Ovary (tissue), 9 donors: ENCODE results near the gene PDK1. TPM values are rescaled to one million over a fixed set of nuclear protein-coding genes. Genes with fewer than 3 reads are reported as not detected.

Source experiments
- DNase-seq, 5 donors: peaks; one replicate each; pipeline ENCODE4 v3.0.0-alpha.2; 2019 to 2020
- H3K27ac ChIP-seq, 2 donors: fragments of 200-600 bp; one replicate each; pipeline versions ENCODE4 v1.5.1 to v1.8.0; 2019 to 2022
- H3K27me3 ChIP-seq: fragments of 200-600 bp; one replicate; pipeline ENCODE4 v1.8.0; 2022
- H3K36me3 ChIP-seq: fragments of 200-600 bp; sonication (generic); one replicate; pipeline ENCODE4 v1.5.1; 2019
- H3K4me1 ChIP-seq: one replicate; pipeline ENCODE4 v1.8.1; 2013; ENCODE audit warnings: mild to moderate bottlenecking, moderate library complexity; ENCODE audit not compliant: insufficient read depth
- H3K4me3 ChIP-seq: fragments of 200-600 bp; sonication (generic); one replicate; pipeline ENCODE4 v1.5.1; 2017
- H3K9me3 ChIP-seq, 2 donors: fragments of 200-600 bp in 1 of 2; sonication (generic) in 1 of 2; one replicate each; pipeline versions ENCODE4 v1.5.1 to v1.8.1; 2013 to 2019; ENCODE audit warnings: mild to moderate bottlenecking in 1 of 2, moderate library complexity in 1 of 2
- CTCF ChIP-seq, 3 donors: fragments of 450-650 bp in 2 of 3; fragments of 200-600 bp in 1 of 3; IDR thresholded peaks; one replicate each; pipeline versions ENCODE4 v1.5.1 to v1.8.0; 2016 to 2022; ENCODE audit warnings: antibody characterized with exemption in 3 of 3, mild to moderate bottlenecking in 1 of 3
- EP300 ChIP-seq: sonication (generic); formaldehyde crosslinking; IDR thresholded peaks from one replicate; pipeline ENCODE4 v1.6.1; 2017; ENCODE audit warnings: antibody characterized with exemption
- POLR2A ChIP-seq: fragments of 450-650 bp; IDR thresholded peaks from one replicate; pipeline ENCODE4 v1.6.1; 2017; ENCODE audit warnings: antibody characterized with exemption, mild to moderate bottlenecking, moderate library complexity
- WGBS, 3 donors: extraction: QIAGEN DNeasy Blood & Tissue Kit in 1 of 3; methylation state at CpG; one replicate each; pipeline versions ENCODE4 v1.1.5 to v1.1.7; 2013 to 2017; 5-methylcytosine and 5-hydroxymethylcytosine counted together
- intact Hi-C, 4 donors: fragments of 100-400 bp; cut with DNase I; formaldehyde crosslinking; loops; one replicate each; pipeline versions ENCODE4 v1.11.0 to v1.15.1; 2022 to 2023
- polyA plus RNA-seq, 2 donors: library from polyadenylated mRNA; stranded (reverse); fragments of 200-250 nt in 1 of 2; fragments of 350-450 nt in 1 of 2; fragmentation: Illumina TruSeq in 1 of 2; extraction: RNeasy Lipid Tissue Mini Kit (QIAGEN cat#74804) in 1 of 2; gene quantifications; one replicate each; pipeline ENCODE4 v1.2.3, GENCODE V29; 2013 to 2014
- total RNA-seq, 7 donors: library from RNA; depleted of rRNA in 2 of 7; stranded (reverse); fragments of >200 nt in 2 of 7; fragmentation: NEBNext Ultra II Directional in 3 of 7; extraction: Animal tissue kit (Norgen Biotek cat#: 25700) in 3 of 7; gene quantifications; one replicate each; pipeline versions ENCODE4 v1.1.0 to v1.2.4, GENCODE V29; 2016 to 2023
- donor health status: DM: no; HTN: no; CAD: no; lungs with moderate emphysema.
- donor health status: DM: no; HTN: no; CAD: no.
- donor health status: Bipolar disorder and iron deficiency.
- donor health status: DM: yes; HTN: yes; CAD: no.
- donor health status: DM: no; HTN: no; CAD: no.
- donor health status: DM: yes; HTN: yes; CAD: no.

The PDK1 gene
- total and polyA plus RNA-seq, 9 donors: 5.1 to 53.0 (median 20.9) TPM

DNA sequence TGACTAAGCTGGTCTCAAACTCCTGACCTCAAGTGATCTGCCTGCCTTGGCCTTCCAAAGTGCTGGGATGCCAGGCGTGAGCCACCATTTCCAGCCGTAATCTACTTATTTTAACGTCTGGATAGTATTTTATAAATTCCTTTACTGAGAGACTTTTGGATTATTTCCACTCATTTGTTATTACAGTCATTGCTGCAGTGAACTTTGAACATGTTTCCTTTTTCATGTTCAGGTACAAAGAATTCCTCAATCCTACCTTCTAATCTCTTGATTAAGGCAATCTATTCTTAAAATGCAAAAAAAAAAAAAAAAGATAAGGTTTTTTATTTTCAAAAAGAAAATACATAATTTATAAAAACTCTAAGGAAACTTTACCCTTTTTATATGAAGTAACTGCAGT, 78.6 kb downstream of the PDK1 start:
- H3K36me3 ChIP-seq: no peaks in the 10 kb centered on the region
- no peaks in the 10 kb centered on the region for H3K4me1 ChIP-seq
- no peaks in the 10 kb centered on the region for H3K27me3 ChIP-seq
- no peaks in the 10 kb centered on the region for H3K9me3 ChIP-seq
- 51 to 62% (median 62%) methylated on average over 3 of the region's 3 CpGs for WGBS, 3 donors
- no peak overlapping the region for H3K4me3 ChIP-seq
- no peak for DNase-seq
- intact Hi-C loops: no loop called here
- no peak overlapping the region for H3K27ac ChIP-seq
- TF ChIP-seq CTCF (IDR thresholded peaks at IDR 0.05) (no peak), POLR2A (no peak), EP300 (no peak)

DNA sequence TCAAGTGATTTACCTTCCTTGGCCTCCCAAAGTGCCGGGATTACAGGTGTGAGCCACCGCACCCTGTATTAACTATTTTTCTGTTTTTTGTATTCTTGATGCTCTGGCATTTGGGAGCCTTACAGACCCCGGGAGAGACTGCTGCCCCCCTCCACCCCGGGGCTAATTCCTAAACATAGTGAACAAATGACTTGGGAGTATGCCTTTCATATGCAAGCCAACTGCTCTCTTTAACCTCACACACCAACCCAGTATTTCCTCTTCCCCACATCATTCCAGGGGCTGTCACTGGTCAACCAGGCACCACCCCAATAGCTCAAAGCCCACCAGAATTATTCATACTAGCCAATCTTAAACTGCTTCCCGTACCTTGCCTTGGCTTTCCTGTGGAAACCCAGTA, 79.7 kb downstream of the PDK1 start:
- TF ChIP-seq EP300 (no peak), POLR2A (no peak), CTCF (IDR thresholded peaks at IDR 0.05) (no peak)
- DNase-seq: no peak
- no peaks in the 10 kb centered on the region for H3K9me3 ChIP-seq
- H3K27ac ChIP-seq: no peak overlapping the region
- intact Hi-C loops: no loop called here
- no peaks in the 10 kb centered on the region for H3K36me3 ChIP-seq
- H3K4me3 ChIP-seq: no peak overlapping the region
- H3K27me3 ChIP-seq: no peaks in the 10 kb centered on the region
- H3K4me1 ChIP-seq: no peaks in the 10 kb centered on the region
- WGBS, 3 donors: 86 to 95% (median 90%) methylated on average over 5 of the region's 5 CpGs

DNA sequence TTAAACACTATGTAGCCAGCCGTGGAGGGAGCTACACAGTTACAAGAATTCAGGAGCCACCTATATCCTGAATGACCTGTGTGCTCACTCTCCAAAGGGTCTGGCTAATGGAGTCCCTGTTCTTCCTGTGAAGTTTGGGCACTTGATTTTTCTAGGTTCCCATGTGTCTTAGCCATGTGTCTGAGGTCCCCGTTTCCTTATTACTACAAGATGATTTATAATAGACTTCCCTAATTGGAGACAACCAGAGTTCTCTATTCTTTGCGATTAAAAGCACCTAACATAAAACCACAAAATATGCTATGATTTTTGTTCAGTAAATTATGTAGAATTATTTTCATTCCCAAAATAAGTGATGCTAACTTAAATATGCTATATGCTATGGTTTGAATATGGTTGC, 83.4 kb downstream of the PDK1 start:
- WGBS, 3 donors: 75 to 83% (median 77%) methylated on average over 3 of the region's 3 CpGs
- Histone ChIP-seq H3K27ac (no peak overlapping the region), H3K27me3 (no peaks in the 10 kb centered on the region), H3K9me3 (no peaks in the 10 kb centered on the region), H3K36me3 (no peaks in the 10 kb centered on the region), H3K4me3 (no peak overlapping the region), H3K4me1 (no peaks in the 10 kb centered on the region)
- intact Hi-C loops: no loop called here
- TF ChIP-seq POLR2A (no peak), EP300 (no peak), CTCF (IDR thresholded peaks at IDR 0.05) (no peak)
- no peak for DNase-seq

- Histone ChIP-seq H3K27me3 (no peaks in the 10 kb centered on the region), H3K9me3 (no peaks in the 10 kb centered on the region), H3K36me3 (no peaks in the 10 kb centered on the region), H3K4me1 (no peaks in the 10 kb centered on the region), H3K4me3 (no peak overlapping the region), H3K27ac (no peak overlapping the region)
- 60 to 86% (median 86%) methylated on average over 2 of the region's 2 CpGs for WGBS, 3 donors
- TF ChIP-seq POLR2A: no peak
- TF ChIP-seq CTCF (IDR thresholded peaks at IDR 0.05): no peak
- TF ChIP-seq EP300: no peak
- DNase-seq: no peak
- intact Hi-C loops: no loop called here
Measured at GRCh38 chr2:172639823-172640222, 83.9 kb downstream of the PDK1 start.

GRCh38 chr2:172640389-172640788, 84.5 kb downstream of the PDK1 start:
- Histone ChIP-seq H3K27me3 (no peaks in the 10 kb centered on the region), H3K4me3 (no peak overlapping the region), H3K4me1 (no peaks in the 10 kb centered on the region), H3K27ac (no peak overlapping the region), H3K36me3 (no peaks in the 10 kb centered on the region), H3K9me3 (no peaks in the 10 kb centered on the region)
- intact Hi-C loops: no loop called here
- DNase-seq: no peak
- TF ChIP-seq POLR2A (no peak), CTCF (IDR thresholded peaks at IDR 0.05) (no peak), EP300 (no peak)
